ENCODE measurements around the gene MED27.

The MED27 gene

DNA sequence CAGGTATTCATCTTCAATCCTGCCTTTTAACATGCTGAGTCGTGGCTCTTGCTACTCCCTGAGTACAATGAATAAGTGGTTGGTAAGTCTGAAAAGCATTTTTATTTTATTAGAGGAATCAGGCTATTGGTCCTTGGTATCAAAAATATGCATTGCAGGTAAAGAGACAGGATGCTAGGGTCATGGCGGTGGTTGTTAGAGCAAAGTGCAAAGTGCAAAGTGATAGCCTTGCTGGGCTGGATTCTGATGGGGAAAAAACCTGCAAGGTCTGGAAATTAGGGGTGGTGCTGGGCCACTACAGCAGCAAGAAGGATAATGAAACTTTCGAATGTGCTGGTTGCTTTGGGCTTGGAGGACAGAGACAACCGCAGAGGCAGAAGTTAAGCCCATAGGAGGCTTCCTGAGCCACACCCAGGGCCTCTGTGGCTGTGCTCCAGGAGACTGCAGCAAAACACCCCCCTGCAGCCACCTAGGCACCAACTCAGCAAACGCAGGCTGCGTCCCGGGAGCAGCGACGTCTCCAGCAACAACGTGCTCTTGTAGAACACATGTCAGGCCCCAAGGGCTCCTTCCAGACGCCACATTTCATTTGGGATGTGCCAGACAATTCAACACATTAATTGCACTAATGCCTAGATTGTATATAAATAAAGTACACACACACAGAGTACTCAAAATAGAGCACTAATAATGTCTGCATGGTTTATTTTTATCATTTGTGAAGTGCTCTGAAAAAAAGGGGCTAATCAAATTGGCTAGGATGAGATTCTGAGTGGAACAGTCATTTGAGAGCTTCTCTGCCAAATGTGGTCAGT is 190.0 kb downstream of the MED27 start:
- no peak for DNase-seq (ENCODE audit: low read depth, low spot score)
- TF ChIP-seq, protein P1, sequence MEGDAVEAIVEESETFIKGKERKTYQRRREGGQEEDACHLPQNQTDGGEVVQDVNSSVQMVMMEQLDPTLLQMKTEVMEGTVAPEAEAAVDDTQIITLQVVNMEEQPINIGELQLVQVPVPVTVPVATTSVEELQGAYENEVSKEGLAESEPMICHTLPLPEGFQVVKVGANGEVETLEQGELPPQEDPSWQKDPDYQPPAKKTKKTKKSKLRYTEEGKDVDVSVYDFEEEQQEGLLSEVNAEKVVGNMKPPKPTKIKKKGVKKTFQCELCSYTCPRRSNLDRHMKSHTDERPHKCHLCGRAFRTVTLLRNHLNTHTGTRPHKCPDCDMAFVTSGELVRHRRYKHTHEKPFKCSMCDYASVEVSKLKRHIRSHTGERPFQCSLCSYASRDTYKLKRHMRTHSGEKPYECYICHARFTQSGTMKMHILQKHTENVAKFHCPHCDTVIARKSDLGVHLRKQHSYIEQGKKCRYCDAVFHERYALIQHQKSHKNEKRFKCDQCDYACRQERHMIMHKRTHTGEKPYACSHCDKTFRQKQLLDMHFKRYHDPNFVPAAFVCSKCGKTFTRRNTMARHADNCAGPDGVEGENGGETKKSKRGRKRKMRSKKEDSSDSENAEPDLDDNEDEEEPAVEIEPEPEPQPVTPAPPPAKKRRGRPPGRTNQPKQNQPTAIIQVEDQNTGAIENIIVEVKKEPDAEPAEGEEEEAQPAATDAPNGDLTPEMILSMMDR (IDR thresholded peaks at IDR 0.05; ENCODE audit: insufficient read depth, low read length, missing control alignments), result no peak
- no peak overlapping the region for H3K4me3 ChIP-seq (ENCODE audit: low read depth, low read length)
- CTCF ChIA-PET, result no interaction called here
- POLR2A ChIA-PET, result no interaction called here

DNA sequence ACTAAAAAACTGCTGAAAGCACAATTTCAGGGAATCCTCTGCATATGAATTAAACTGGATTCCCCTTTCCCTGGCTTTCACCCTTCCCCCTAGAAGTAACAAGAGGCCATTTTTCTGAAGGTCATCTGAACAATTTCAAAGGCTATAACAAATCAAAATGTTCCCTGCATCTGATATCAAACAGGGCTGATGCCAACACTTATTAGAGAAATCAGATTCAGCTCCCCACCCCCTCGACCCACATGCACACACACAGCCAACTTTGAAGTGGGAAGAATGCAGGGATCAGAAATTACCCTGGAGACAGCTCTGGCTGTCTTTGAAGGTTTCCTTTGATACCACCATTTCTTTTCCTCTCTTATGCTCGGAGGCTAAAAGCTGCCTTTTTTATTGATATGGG is 190.7 kb downstream of the MED27 start:
- POLR2A ChIA-PET, result no interaction called here
- TF ChIP-seq, protein P1 (IDR thresholded peaks at IDR 0.05; ENCODE audit: insufficient read depth, low read length, missing control alignments), result no peak

DNA sequence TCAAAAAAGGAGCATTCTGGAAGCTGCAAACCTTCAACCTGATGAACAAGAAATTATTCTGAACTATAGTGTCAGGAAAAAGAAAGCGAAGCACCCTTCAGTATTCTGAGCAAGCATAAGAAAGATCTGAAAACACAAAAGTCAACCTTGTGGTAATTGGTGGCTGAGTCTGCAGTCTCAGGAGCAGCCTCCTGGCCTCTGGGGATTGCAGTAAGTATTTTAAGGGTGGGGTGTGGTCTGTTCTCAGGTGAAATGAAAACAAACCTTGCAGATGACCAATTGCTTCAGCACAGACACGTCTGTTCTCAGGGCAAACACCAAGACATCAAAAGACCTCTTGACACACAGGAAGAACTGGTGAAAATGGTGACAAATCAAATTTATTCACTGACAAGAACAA is 192.0 kb downstream of the MED27 start:
- TF ChIP-seq, protein P1 (IDR thresholded peaks at IDR 0.05; ENCODE audit: insufficient read depth, low read length, missing control alignments), result no peak
- CTCF ChIA-PET, result no interaction called here
- POLR2A ChIA-PET, result no interaction called here
- H3K4me3 ChIP-seq (ENCODE audit: low read depth, low read length), result no peak overlapping the region
- DNase-seq (ENCODE audit: low read depth, low spot score), result no peak

More for the DNA sequence above, 190.7 kb downstream of the MED27 start:
- CTCF ChIA-PET, result no interaction called here
- DNase-seq (ENCODE audit: low read depth, low spot score), result no peak
- no peak overlapping the region for H3K4me3 ChIP-seq (ENCODE audit: low read depth, low read length)

DNA sequence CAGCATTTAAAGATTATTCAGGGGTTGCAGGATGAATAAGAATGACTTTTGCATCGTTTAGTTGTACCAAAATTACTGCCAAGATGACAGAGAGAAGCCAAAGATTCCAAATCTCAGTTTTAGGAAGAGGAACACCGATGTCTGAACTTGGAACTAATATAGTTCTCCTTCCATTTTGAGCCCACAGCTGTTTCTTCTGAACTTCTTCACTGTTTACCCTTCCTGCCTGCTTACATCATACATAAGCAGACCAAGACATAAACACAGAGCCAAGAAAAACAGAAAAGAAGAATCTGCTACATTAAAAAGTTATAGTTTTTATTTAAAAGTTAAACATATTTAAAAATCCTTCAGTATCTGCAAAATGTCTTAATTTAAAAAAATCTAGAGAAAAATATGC is 192.8 kb downstream of the MED27 start:
- POLR2A ChIA-PET, result no interaction called here

DNA sequence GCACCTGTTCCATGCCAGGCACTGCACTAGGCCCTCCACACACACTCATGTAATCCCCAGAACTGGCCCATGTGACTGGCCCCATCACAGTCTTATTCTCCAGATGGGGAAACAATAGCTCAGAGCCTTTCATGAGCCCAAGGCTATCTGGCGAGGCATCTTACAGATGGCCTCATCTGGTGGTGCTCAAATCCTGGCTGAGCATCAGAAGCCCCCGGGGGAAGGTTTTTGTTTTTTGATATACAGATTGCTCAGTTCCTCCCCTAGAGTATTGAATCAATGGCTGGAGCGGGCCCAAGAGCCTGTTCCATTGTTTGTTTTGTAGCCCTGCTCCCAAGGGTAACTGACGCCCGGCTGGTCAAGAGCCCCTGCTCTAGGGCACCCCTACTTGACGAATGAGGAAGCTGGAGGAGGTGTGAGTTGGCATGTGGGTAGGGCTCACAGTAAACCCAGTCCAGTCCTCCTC is 194.5 kb downstream of the MED27 start:
- POLR2A ChIA-PET, result no interaction called here
- no peak for DNase-seq (ENCODE audit: low read depth, low spot score)
- CTCF ChIA-PET, result no interaction called here
- TF ChIP-seq, protein P1 (IDR thresholded peaks at IDR 0.05; ENCODE audit: insufficient read depth, low read length, missing control alignments), result no peak
- no peak overlapping the region for H3K4me3 ChIP-seq (ENCODE audit: low read depth, low read length)

More for the DNA sequence above, 192.8 kb downstream of the MED27 start:
- TF ChIP-seq, protein P1 (IDR thresholded peaks at IDR 0.05; ENCODE audit: insufficient read depth, low read length, missing control alignments), result no peak
- DNase-seq (ENCODE audit: low read depth, low spot score), result peak; percentile 16
- CTCF ChIA-PET, result no interaction called here
- H3K4me3 ChIP-seq (ENCODE audit: low read depth, low read length), result no peak overlapping the region

DNA sequence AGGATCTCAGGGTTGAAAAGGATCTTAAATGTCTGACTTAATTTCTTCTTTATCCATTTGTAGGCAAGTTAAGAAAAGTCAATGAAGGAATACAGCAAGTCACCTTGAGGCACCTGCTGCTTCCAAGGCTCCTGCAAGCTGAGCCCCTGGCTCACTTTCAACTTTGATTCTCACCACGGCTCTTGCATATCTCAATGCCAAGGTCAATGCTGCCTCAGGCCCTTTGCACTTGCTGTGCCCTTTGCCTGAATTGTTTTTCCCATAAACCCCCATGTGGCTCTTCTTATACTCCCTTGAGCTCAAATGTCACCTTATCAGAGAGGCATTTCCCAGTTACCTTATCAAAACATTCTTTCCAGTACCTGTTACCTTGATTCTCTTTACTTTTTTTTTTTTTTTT is 195.4 kb downstream of the MED27 start:
- CTCF ChIA-PET, result no interaction called here
- no peak for DNase-seq (ENCODE audit: low read depth, low spot score)
- TF ChIP-seq, protein P1 (IDR thresholded peaks at IDR 0.05; ENCODE audit: insufficient read depth, low read length, missing control alignments), result no peak
- no peak overlapping the region for H3K4me3 ChIP-seq (ENCODE audit: low read depth, low read length)
- POLR2A ChIA-PET, result no interaction called here

All from AG04449 (cell line).